Stimulated activated CD4-positive, alpha-beta T cell treated with anti-CD3 and anti-CD28 coated beads, Interleukin-12 subunit alpha, Interleukin-12 subunit beta, amount 100 ng/mL, for 4 hours (primary cell): ENCODE measurements around the gene CASP14.
"Not testable (repeated sequence)": the region's sequence is repeated elsewhere in the genome, so short reads cannot be mapped to it uniquely, and the experiment has no call there.

Source experiments
- DNase-seq: peaks from one replicate; pipeline ENCODE4 v3.0.0-alpha.2; 2020

CASP14 gene, protein sequence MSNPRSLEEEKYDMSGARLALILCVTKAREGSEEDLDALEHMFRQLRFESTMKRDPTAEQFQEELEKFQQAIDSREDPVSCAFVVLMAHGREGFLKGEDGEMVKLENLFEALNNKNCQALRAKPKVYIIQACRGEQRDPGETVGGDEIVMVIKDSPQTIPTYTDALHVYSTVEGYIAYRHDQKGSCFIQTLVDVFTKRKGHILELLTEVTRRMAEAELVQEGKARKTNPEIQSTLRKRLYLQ

DNA sequence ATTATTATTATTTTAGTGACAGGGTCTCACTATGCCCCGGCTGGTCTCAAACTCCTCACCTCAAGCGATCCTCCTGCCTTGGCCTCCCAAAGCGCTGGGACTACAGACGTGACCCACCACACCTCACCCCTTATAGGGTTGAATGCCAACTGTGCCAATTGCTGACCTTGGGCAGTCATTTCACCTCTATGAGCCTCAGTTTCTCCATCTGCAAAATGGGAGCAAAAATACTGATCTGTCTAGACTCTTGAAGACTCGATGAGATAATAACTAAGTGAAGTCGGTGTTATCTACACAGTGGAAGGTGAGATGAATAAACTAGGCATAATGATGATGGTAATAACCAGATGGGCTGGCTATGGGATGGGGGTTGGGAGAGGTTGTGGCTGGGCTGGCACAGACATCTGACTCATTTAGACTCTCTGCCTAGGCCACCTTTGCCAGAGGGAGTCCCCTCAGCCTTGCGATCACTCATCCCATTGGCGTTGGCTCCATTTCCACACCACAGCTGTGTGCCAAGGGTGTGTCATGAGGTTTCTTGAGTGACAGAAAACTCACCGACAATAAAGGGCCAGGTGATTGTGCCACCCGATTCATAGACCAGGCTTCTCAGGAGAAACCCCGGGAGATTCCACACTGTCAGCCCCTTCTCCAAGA is at the start of gene CASP14:
CASP14 (plus strand) TSS at position 596 of the 657 bp plus-strand sequence. CDS start 2,772 bp downstream, outside the sequence.
- DNase-seq: no peak

DNA sequence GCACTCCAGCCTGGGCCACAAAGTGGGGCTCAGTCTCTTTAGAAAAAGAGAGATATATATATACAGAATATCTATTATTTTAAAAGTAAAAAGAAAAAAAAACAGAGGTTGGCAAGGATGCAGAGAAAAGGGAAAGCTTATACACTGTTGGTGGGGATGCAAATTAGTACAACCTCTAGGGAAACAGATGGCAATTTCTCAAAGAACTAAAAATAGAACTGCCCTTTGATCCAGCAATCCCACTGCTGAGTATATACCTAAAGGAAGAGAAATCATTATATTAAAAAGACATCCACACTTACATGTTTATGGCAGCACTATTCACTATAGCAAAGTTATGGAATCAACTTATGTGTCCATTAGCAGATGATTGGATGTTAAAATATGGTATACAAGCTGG is 41.0 kb upstream of the CASP14 start:
- DNase-seq: no peak

DNA sequence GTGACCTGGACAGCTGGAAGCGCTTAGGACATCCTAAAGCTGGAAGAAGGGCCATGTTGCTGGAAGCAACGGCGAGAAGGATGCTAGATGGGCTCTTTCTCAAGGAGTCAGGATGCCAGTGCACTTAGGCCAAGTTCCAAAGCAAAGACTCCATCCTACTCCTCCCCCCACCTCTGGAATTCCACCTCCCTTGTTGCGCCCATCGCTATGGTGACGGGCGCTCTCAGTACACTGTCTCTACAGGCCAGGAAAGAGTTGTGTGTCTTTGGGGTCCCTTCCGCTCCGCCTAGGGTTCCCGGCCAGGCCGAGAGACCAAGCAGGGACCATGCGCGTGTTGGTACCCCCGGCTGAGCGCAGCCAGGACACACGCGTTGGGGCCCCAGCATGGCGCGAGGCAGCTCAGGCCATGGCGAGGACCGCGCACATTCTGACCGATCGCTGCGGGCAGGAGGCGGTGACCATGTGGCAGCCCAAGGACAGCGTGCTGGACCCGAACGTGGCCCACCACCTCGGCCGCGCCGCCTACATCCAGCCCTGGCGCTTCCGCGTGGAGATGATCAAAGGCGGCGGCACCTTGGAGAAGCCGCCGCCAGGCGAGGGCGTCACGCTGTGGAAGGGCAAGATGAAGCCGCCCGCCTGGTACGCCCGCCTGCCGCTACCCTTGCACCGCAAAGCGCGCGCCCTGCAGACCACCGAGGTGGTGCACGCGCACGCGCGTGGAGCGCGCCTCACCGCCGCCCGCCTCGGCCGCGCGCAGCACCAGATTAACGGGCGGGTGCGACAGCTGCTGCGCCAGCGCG is 38.6 kb upstream of the CASP14 start:
- no peak for DNase-seq

DNA sequence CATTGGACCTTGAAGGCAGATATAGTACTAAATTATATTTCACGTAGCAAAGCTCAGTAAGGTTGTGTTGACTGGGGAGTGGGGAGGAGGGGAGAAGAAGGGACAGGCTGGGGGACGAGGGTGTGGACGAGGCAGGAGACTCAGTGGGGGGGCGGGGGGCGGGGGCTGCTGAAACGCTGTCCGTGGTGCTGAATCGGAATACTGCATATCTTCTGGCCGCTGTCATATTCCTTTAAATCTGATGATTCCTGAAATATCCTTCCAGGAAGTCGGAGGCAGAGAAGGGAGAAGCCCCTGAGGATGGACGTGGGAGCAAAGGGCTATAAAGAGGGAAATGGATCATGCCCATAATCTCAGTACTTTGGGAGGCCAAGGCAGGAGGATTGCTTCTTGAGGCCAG is 34.7 kb upstream of the CASP14 start:
- DNase-seq: no peak

DNA sequence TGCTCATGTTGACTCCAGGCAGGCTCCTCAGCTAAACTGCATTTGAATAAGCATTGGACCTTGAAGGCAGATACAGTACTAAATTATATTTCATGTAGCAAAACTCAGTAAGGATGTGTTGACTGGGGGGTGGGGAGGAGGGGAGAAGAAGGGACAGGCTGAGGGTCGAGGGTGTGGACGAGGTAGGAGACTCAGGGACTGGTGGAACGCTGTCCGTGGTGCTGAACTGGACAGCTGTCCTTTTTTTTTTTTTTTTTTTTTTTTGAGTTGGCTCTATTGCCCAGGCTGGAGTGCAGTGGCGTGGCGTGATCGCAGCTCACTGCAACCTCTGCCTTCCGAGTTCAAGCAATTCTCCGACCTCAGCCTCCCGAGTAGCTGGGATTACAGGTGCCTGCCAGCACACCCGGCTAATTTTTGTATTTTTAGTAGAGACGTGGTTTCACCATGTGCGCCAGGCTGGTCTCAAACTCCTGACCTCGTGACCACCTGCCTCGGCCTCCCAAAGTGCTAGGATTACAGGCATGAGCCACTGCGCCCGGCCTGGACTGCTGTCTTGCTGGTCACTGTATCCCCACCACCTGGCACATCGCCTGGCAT is 33.2 kb upstream of the CASP14 start:
- DNase-seq: no peak

DNA sequence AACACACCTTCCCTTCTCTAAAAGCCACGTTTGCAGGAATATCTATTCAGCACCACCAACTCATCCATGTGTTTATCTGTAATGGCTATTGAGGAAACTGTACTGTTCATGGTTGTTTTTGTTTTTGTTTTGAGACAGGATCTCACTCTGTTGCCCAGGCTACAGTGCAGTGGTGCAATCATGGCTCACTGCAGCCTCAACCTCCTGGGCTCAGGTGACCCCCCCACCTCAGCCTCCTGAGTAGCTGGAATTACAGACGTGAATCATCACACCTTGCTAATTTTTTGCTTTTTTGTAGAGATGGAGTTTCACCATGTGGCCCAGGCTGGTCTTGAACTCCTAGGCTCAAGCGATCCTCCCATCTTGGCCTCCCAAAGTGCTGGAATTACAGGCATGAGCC is 30.4 kb upstream of the CASP14 start:
- DNase-seq: not testable (repeated sequence)

DNA sequence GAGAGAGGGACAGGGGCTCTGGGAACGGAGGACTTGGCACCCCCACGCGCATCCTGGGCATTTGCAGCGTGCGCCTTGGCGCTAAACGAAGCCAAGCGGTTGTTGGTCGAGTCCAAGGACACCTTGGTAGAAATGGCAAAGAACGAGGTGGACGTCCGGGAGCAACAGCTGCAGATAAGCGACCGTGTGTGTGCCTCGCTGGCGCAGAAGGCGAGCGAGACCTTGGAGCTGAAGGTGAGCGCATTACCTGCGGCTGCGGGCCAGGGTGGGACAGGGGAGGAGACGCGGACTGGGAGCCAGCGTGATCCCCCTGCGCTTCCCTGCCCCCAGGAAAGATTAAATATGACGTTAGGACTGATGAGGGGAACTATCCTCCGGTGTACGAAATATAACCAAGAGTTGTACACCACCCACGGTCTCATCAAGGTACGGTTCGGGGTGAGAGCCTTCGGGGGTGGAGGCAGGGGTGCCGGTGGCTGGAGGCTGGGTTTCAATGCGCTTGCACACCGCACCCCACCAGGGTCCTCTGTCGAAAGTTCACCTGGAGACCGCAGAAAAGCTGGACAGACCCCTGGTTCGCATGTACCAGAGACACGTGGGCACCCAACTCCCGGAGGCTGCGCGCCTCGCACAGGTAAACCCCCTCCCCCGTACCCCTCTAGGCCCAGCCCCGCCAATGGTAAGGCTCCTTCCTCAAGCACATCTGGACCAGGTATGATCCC is 27.8 kb upstream of the CASP14 start:
- DNase-seq: no peak

DNA sequence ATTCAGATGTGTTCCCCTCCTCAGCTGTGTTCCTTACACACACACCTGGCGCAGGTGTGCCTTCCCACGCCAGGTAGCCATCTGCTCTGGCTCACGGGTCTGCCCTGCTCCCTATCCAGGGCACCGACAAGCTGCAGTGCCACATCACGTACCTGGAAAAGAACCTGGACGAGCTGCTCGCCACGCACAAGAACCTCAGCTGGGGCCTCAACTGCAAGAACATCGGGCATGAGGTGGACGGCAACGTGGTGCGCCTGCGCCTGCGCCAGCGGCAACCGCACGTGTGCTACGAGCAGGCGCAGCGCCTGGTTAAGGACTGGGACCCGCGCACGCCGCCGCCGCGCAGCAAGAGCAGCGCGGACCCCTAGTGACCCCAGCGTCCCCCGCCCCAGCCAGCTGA is 26.5 kb upstream of the CASP14 start:
- DNase-seq: no peak

DNA sequence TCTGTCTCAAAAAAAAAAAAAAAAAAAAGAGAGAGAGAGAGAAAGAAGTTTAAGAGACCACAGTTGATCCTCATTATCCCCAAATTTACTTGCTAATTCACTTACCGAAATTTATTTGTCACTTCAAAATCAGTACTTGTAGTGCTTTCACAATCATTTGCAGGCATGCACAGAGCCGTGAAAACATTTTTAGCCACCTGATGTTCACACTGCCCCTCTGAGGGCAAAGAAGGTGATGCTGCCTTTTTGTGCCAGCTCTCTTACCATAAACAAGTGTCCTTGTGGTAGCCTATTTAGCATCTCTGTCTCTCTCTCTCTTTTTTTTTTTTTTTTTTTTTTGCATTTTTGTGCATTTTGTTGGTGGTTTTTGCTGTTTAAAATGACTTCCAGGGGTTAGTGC is 24.1 kb upstream of the CASP14 start:
- no peak for DNase-seq

DNA sequence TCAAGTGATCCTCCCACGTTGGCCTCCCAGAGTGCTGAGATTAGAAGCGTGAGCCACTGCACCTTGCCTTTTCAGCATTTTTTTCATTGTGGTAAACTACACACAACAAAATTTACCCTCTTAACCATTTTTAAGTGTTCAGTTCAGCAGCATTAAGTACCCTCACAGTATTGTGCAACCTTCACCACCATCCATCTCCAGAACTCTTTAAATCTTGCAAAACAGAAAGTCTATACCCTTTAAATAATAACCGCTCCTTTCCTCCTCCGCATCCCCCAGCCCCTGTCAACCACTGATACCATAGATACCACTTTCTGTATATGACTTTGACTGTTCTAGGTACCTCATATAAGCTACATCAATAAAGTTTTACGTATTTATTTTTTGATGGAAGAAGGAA is 20.8 kb upstream of the CASP14 start:
- DNase-seq: no peak

DNA sequence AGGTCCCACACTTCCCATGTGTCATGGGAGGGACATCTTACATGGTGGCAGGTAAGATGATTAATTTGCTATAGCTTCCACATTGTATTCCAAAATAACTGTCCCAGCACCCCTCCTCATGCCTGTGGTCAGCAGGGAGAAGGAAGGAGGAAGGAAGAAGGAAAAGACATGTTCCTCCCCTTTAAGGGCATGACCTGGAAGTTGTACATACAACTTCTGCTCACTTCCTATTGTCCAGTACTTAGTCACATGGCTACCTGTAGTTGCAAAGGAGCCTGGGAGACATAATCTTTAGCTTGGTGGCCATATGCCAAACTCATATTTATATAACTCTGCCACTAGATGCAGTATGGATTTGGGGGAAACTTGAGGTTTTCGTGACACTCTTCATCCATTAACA is 17.6 kb upstream of the CASP14 start:
- DNase-seq: no peak

DNA sequence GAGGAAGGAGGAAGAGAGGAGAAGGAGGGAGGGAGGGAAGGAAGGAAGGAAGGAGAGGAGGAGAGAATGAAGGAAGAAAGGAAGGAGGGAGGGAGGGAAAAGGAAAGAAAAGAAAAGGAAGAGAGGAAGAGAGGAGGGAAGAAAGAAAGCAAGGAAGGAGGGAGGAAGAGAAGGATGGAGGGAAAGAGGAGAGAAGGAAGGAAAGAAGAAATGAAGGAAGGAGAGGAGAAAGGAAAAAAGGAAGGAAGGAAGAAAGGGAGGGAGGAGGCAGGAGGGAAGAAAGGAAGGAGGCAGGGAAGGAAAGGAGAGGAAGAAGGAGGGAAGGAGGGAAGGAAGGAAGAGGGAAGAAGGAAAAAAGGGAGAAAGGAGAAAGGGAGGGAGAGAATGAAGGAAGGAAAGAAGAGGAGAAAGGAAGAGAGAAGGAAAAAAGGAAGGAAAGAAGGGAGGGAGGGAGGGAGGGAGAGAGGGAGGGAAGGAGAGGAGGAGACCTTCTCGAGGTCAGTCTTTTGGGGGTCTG is 13.4 kb upstream of the CASP14 start:
- DNase-seq: no peak

DNA sequence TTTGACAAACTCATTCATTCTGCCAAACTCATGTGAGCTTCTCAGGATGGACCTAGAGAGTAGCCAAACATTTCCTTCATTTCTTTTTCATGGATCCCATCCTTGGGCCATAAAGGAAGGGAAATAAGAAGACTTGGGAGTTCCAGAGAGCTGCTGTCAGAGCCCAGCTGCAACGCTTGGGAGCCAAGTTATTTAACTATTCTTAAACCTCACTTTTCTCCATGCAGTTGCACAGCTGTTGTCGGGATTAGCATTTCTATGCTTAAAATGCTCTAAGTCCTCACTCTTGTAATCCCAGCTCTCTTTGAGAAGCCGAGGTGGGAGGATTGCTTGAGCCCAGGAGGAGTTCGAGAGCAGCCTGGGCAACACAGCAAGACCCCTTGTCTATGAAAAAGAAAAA is 11.7 kb upstream of the CASP14 start:
- DNase-seq: no peak

DNA sequence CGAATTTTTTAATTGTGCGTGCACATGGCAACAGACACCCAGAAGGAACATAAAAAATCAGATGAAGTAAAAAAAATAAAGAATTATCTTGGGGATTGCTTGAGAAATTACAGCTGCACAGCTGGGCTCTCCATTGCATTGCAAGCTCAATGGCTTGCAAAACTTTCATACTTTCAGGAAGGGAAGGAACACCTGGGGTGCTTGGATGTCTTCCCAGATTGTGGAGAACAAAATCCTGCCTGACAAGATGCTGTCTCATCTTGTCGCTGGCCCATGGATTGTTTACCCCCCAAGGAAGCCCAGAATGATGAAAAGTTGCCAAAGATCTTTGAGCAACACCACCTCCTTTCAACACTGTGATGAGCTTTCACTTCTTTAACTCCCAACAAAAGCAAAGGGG is 11.0 kb upstream of the CASP14 start:
- no peak for DNase-seq

DNA sequence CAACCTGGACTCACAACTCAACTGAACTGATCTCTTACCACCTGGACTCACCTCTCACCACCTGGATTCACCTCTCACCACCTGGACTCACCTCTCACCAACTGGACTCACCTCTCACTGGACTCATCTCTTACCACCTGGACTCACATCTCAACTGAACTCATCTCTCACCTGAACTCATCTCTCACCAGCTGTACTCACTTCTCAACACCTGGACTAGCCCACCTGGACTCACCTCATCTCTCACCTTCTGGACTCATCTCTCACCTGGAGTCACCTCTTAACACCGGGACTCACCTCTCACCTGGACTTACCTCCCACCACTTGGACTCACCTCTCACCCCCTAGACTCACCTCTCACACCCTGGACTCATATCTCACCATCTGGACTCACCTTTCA is 7.3 kb upstream of the CASP14 start:
- DNase-seq: no peak

DNA sequence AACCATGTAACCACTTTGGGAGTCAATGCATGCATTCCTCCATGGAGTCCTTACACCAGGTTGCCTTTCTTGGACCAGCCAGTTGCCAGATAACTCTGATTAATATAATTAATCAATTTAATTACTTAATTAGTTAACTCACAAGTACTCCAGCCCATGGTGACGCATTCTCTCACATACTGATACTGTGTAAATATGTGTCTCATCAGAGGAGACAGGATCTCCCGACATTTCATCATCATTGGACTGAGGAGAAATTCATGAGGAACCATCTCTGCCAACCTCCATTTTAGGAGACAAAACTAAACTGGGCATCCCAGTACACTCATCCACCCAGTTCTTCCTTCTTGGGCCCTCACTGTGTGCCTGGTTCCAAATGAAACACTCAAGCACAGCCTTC is 6.5 kb upstream of the CASP14 start:
- DNase-seq: no peak

DNA sequence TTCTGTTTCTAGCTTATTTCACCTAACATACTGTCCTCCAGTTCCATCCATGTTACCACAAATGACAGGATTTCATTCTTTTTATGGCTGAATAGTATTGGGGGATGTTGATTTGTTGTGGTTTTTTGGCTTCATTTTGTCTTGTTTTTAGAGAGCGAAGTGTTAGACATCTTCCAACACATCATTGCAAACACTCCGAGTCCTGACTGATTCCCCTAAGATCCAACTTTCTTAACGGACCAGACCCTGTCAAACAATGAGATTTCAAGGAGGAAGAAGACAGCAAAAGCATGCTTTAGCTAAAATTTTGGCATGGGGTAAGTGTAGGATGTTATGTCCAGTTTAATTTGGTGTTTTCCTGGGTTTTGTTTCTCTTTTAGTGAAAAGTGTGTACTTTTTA is 3.8 kb upstream of the CASP14 start:
- no peak for DNase-seq

DNA sequence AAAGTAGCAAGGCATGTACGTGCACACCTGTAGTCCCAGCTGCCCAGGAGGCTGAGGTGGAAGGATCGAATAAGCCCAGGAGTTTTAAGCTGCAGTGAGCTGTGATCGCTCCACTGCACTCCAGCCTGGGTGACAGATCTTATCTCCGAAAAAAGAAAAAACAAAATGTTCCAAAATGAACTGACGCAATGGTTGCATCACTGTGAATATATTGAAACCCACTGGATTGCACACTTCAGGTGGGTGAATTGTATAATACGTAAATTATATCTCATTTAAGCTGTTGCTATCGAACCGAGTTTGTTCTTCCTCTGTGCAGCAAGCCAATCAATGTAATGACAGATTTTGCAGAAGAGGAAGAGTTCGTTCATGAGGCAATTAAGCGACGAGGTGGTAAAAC is 1.6 kb upstream of the CASP14 start:
- DNase-seq: no peak

DNA sequence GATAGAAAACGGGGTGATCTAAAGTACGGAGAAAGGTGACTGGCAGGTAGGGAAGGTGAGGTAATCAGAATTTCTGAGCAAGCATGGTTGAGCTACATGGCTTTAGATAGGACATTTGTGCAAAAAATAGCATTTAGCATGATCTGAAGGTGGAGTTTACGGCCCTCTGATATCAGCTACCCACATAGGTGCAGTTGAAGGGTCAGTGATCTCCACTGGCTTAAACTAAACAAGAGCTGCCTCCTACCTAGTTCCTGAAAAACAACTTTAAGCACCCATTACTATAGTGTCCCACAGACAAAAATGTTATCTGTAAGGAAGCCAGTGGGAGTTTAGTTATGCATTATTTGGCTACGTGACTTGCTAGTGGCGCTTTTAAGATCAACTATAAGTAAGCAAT is 1.2 kb upstream of the CASP14 start:
- DNase-seq: no peak

DNA sequence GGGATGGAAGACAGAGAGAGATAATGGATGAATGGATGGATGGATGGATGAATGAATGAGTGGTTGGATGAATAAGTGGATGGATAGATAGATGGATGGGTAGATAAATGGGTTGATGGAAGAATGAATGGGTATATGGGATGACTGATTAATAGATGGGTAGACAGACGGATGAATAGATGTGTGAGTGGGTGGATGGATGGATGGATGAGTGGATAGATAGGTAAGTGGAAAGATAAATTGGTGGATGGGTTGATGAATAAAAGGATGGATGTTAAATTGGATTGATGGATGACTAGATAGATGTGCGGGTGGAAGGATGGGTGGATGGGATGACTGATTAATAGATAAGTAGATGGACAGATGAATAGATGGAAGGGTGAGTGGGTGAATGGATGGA is 1.4 kb downstream of the CASP14 start:
- DNase-seq: no peak

DNA sequence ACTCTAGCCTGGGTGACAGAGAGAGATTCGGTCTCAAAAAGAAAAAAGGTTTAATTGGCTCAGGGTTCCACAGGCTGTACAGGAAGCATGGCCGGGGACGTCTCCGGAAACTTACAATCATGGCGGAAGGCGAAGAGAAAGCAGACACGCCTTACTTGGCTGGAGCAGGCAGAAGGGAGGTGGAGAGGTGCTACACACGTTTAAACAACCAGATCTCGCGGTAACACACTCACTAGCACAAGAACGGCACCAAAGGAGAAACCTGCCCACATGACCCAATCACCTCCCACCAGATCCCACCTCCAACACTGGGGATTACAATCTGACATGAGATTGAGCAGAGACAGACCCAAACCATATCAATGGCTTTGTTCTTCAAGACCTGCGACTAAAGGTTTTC is 12.8 kb downstream of the CASP14 start:
- no peak for DNase-seq

DNA sequence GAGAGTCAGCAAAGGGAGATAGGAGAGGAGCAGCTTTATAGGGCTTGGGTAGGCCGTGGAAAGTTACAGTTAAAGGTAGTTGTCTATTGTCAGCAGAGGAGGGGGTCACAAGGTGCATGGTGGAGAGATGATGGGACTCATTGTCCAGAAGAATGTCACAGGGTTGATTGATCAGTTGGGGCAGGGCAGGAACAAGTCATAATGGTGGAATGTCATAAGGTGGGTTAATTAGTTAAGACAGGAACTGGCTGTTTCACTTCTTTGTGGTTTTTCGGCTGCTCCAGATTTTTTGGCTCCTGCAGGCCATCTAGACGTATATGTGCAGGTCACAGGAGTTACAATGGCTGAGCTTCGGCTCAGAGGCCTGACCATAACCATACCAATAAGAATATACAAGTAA is 21.1 kb downstream of the CASP14 start:
- DNase-seq: not testable (repeated sequence)
